Measurements from ENCODE around the gene STMN1. TPM values are rescaled to one million over a fixed set of nuclear protein-coding genes. Genes with fewer than 3 reads are reported as not detected.

STMN1 gene
- polyA plus RNA-seq, 2 of the 4 experiments (the other 2 are of a cell fraction) = 82.4 to 145 TPM

- TF ChIP-seq REST (IDR thresholded peaks at IDR 0.05) (no peak), RAD21 (conservative IDR thresholded peaks at IDR 0.05 in 1 of 2, IDR thresholded peaks at IDR 0.05 in 1 of 2) (no peak), RNF2 (IDR thresholded peaks at IDR 0.05; ENCODE audit: borderline replicate concordance, low read depth) (no peak)
These were observed 41.8 kb downstream of the STMN1 start (continued) for GRCh38 chr1:25864434-25864833.

DNA sequence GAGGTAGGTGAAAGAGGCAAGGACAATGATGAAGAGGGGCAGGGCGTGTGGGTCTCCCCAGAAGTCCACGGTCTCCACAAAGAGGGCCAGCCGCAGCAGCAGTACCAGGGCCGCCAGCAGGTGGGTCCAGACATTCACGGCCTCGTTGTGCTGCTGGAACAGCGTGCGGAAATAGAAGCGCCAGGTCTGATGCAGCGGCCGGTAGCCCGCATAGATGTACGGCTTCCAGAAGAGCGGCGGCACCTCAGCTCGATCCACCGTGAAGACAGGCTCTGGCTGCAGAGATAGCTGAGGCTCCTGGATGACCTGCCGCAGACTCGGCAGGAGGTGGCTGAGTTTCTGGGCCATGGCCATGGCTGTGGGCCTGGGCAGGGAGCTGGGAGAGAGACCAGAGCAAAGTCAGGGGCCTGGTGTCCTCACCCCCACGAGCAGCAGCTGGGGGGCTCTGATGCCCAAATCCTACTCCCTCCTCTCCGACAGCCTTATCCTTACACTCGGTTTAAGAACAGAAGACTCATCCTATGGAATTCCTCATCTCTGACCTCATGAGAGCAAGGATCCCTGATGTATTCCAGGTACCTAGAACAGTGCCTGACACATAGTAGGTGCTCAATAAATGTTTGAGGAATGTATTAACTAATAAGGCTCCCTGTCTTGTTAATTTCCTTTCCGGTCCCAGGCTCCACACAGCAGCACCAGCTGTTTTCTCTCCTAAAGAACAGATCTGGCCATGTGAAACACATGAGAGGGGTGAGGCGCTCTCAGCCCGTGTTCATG, 42.5 kb downstream of the STMN1 start:
- FAIRE-seq (no peak), ATAC-seq (no peak), DNase-seq (ENCODE audit: low read depth in 1 of 2, low spot score in 1 of 2) (no peak)
- ChIA-PET POLR2A (no interaction called here), CTCF (interaction anchor here (0.7 to 1.3 kb wide), 3 partner anchors 11 to 32 kb away, joined by 3 to 4 read pairs (median 4); partner anchors contain the start of gene PAQR7)
- peaks cover 36% of the 10 kb centered on the region for H3K4me1 ChIP-seq
- no peak overlapping the region for H3K4me2 ChIP-seq
- H3K9me3 ChIP-seq = no peaks in the 10 kb centered on the region
- H3K4me3 ChIP-seq = no peak overlapping the region
- H3K27ac ChIP-seq = no peak overlapping the region
- 92% methylated on average over 25 of the region's 25 CpGs for WGBS (ENCODE audit: missing lambda C conversion rate)
- TF ChIP-seq TP53 (CRISPR knock-in tag; IDR thresholded peaks at IDR 0.05) = no peak
- no peak for TF ChIP-seq SREBF2 (IDR thresholded peaks at IDR 0.05)
- TF ChIP-seq BHLHE40 (IDR thresholded peaks at IDR 0.05; ENCODE audit: low read depth, low read length) = no peak
- TF ChIP-seq SMC3 (IDR thresholded peaks at IDR 0.05) = no peak
- TF ChIP-seq HEYL (CRISPR knock-in tag; IDR thresholded peaks at IDR 0.05) = no peak
- no peak for TF ChIP-seq FOXS1 (CRISPR knock-in tag; IDR thresholded peaks at IDR 0.05)
- no peak for TF ChIP-seq NR3C1 (IDR thresholded peaks at IDR 0.05)
- TF ChIP-seq HOXB13 (CRISPR knock-in tag; IDR thresholded peaks at IDR 0.05; ENCODE audit: low read depth) = no peak
- TF ChIP-seq CBX2 (IDR thresholded peaks at IDR 0.05; ENCODE audit: borderline replicate concordance, low read depth) = no peak
- no peak for TF ChIP-seq MAFK (IDR thresholded peaks at IDR 0.05; ENCODE audit: partially characterized antibody)
- no peak for TF ChIP-seq RNF2 (IDR thresholded peaks at IDR 0.05; ENCODE audit: borderline replicate concordance, low read depth)
- TF ChIP-seq, protein P1, sequence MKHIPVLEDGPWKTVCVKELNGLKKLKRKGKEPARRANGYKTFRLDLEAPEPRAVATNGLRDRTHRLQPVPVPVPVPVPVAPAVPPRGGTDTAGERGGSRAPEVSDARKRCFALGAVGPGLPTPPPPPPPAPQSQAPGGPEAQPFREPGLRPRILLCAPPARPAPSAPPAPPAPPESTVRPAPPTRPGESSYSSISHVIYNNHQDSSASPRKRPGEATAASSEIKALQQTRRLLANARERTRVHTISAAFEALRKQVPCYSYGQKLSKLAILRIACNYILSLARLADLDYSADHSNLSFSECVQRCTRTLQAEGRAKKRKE (CRISPR knock-in tag; IDR thresholded peaks at IDR 0.05; ENCODE audit: low read depth) = no peak

- FAIRE-seq (no peak), DNase-seq (ENCODE audit: low read depth in 1 of 2, low spot score in 1 of 2) (no peak), ATAC-seq (no peak)
- no peak overlapping the region for H3K27ac ChIP-seq
- no peak overlapping the region for H3K4me2 ChIP-seq
- ChIA-PET POLR2A (no interaction called here), CTCF (interaction anchor here (0.5 to 1.0 kb wide), 2 partner anchors 27 to 48 kb away, joined by 3 read pairs; no protein-coding TSS in a partner anchor)
- H3K9me3 ChIP-seq = no peaks in the 10 kb centered on the region
- TF ChIP-seq, protein P2, sequence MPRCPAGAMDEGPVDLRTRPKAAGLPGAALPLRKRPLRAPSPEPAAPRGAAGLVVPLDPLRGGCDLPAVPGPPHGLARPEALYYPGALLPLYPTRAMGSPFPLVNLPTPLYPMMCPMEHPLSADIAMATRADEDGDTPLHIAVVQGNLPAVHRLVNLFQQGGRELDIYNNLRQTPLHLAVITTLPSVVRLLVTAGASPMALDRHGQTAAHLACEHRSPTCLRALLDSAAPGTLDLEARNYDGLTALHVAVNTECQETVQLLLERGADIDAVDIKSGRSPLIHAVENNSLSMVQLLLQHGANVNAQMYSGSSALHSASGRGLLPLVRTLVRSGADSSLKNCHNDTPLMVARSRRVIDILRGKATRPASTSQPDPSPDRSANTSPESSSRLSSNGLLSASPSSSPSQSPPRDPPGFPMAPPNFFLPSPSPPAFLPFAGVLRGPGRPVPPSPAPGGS (IDR thresholded peaks at IDR 0.05) = no peak
- no peak for TF ChIP-seq NR3C1 (IDR thresholded peaks at IDR 0.05)
- TF ChIP-seq SMC3 (IDR thresholded peaks at IDR 0.05) = no peak
- no peak for TF ChIP-seq GATA3 (IDR thresholded peaks at IDR 0.05; ENCODE audit: borderline replicate concordance)
- TF ChIP-seq RFX5 (IDR thresholded peaks at IDR 0.05) = no peak
- TF ChIP-seq KDM1A (IDR thresholded peaks at IDR 0.05; ENCODE audit: low read depth) = no peak
- WGBS (ENCODE audit: missing lambda C conversion rate) = 91% methylated on average over 20 of the region's 20 CpGs
- H3K4me3 ChIP-seq = no peak overlapping the region
- H3K4me1 ChIP-seq = peaks cover 39% of the 10 kb centered on the region
These were observed 43.3 kb downstream of the STMN1 start for GRCh38 chr1:25862785-25863485.

Measured in A549 (cell line).